HepG2 (cell line): ENCODE results near the gene STX4. TPM values are rescaled to one million over a fixed set of nuclear protein-coding genes. Genes with fewer than 3 reads are reported as not detected.

Source experiments
- ATAC-seq: fragments of 200-7000 bp; cut with Tn5 transposase; 3 replicates; pipeline ENCODE4 v1.9.1; 2020; ENCODE audit warnings: mild to moderate bottlenecking, moderate library complexity
- BruUV-seq: library from RNA; stranded (reverse); fragments of 400-500 nt; replicated peaks from 2 replicates; lab custom pipeline; 2021; lab: Mats Ljungman, UMichigan
- CTCF ChIA-PET: fragments of 300-600 bp; formaldehyde crosslinking; extraction: SDS; loops from one replicate; lab custom pipeline; 2021; ENCODE audit warnings: low total read pairs, inconsistent platforms, low intra/inter-chr PET ratio; lab: Yijun Ruan, JAX
- POLR2A ChIA-PET: fragments of 350-600 bp; sonication (Branson Sonifier 250); formaldehyde crosslinking; loops from one replicate; lab custom pipeline; 2020; ENCODE audit warnings: antibody characterized with exemption, inconsistent platforms; lab: Yijun Ruan, JAX
- DNase-seq: peaks from one replicate; pipeline ENCODE4 v3.0.0-alpha.2; 2015; ENCODE audit warnings: low spot score
- FAIRE-seq: peaks from 3 replicates; lab custom pipeline; 2011; peaks lifted over from hg19 to GRCh38; lab: Jason Lieb, UNC
- H2AFZ ChIP-seq: one replicate; pipeline ENCODE4 v1.6.1; 2011; ENCODE audit warnings: low read length, inconsistent platforms
- H3K27ac ChIP-seq: fragments of 300-600 bp; 3 replicates; pipeline ENCODE4 v1.8.0; 2011; ENCODE audit warnings: mixed run types, mild to moderate bottlenecking, mixed read lengths, low read length, inconsistent platforms; ENCODE audit not compliant: insufficient read depth; ENCODE audit errors: extremely low read length
- H3K27me3 ChIP-seq, 2 experiments: fragments of 200-600 bp in 1 of 2; 2 replicates in 1 of 2; 3 replicates in 1 of 2; pipeline versions ENCODE4 v1.6.0 to v1.8.0; 2011; ENCODE audit warnings: low read length in 2 of 2, mild to moderate bottlenecking in 2 of 2, moderate library complexity in 2 of 2, inconsistent platforms in 1 of 2; ENCODE audit not compliant: insufficient read depth in 2 of 2, control insufficient read depth in 1 of 2
- H3K36me3 ChIP-seq, 2 experiments: fragments of 200-600 bp in 1 of 2; replicated peaks in 1 of 2; 2 replicates in 1 of 2; 3 replicates in 1 of 2; pipeline versions ENCODE4 v1.5.1 to v1.8.0; 2011; ENCODE audit warnings: low read length in 2 of 2, inconsistent platforms in 1 of 2; ENCODE audit not compliant: insufficient read depth in 2 of 2, control insufficient read depth in 1 of 2
- H3K4me1 ChIP-seq: 2 replicates; pipeline ENCODE4 v1.5.1; 2012; ENCODE audit warnings: low read length, inconsistent platforms; ENCODE audit not compliant: insufficient read depth
- H3K4me2 ChIP-seq: 2 replicates; pipeline ENCODE4 v1.6.0; 2011; ENCODE audit warnings: low read depth, low read length, inconsistent platforms
- H3K4me3 ChIP-seq, 3 experiments: fragments of 200-600 bp in 1 of 3; sonication (generic), shearing (Covaris generic) in 1 of 3; replicated peaks in 1 of 3; 2 replicates each; pipeline ENCODE4 v1.5.1; 2011 to 2016; ENCODE audit warnings: low read length in 3 of 3, inconsistent platforms in 2 of 3, low read depth in 2 of 3, mild to moderate bottlenecking in 2 of 3, control low read depth in 1 of 3, mixed read lengths in 1 of 3; ENCODE audit not compliant: insufficient read depth in 1 of 3
- H3K79me2 ChIP-seq: one replicate; pipeline ENCODE4 v1.6.1; 2011; ENCODE audit warnings: low read length, inconsistent platforms; ENCODE audit not compliant: insufficient read depth
- H3K9ac ChIP-seq: 2 replicates; pipeline ENCODE4 v1.6.0; 2011; ENCODE audit warnings: mild to moderate bottlenecking, low read depth, low read length, inconsistent platforms; ENCODE audit not compliant: insufficient read depth
- H3K9me3 ChIP-seq: 2 replicates; pipeline ENCODE4 v1.5.1; 2012; ENCODE audit warnings: mild to moderate bottlenecking, low read length
- H4K20me1 ChIP-seq: 2 replicates; pipeline ENCODE4 v1.6.0; 2011; ENCODE audit warnings: inconsistent platforms, mild to moderate bottlenecking, low read length, moderate library complexity; ENCODE audit not compliant: insufficient read depth
- BCL6 ChIP-seq: IDR thresholded peaks from 2 replicates; pipeline ENCODE4 v1.6.1; 2016; ENCODE audit warnings: missing genetic modification reagents, missing compliant biosample characterization
- POLR2A ChIP-seq, 2 experiments: IDR thresholded peaks; 2 replicates each; pipeline ENCODE4 v1.6.1; 2011; ENCODE audit warnings: low read depth in 2 of 2, low read length in 2 of 2, mild to moderate bottlenecking in 1 of 2, moderate library complexity in 1 of 2; ENCODE audit not compliant: insufficient read depth in 1 of 2
- ZNF512 ChIP-seq: sonication (generic); formaldehyde crosslinking; IDR thresholded peaks from 2 replicates; pipeline ENCODE4 v1.4.0; 2020; ENCODE audit warnings: mild to moderate bottlenecking, missing genetic modification reagents
- WGBS: methylation state at CpG from one replicate; pipeline ENCODE4 v1.1.6; 2017; ENCODE audit warnings: low lambda C conversion rate; 5-methylcytosine and 5-hydroxymethylcytosine counted together
- in situ Hi-C: cut with HindIII; loops from 2 replicates; pipeline ENCODE4 v1.10.0; 2017; ENCODE audit warnings: low pct_unique_long_range_greater_than_20kb; ENCODE audit not compliant: extremely low pct_ligation_motif_present
- intact Hi-C: fragments of 100-400 bp; cut with micrococcal nuclease; formaldehyde crosslinking; loops from one replicate; pipeline ENCODE4 v1.10.0; 2022; ENCODE audit not compliant: unreplicated experiment
- polyA plus RNA-seq, 8 experiments: library from polyadenylated mRNA; depleted of rRNA in 3 of 8; stranded (reverse) in 7 of 8; unstranded in 1 of 8; fragments of >200 nt; fragmentation: Illumina TruSeq in 4 of 8; extraction: Trizol in 4 of 8; gene quantifications; 2 replicates each; pipeline versions ENCODE4 v1.2.1 to v1.2.3, GENCODE V29; 2011 to 2016; ENCODE audit warnings: low read depth in 4 of 8, missing spikeins in 1 of 8, mixed read lengths in 1 of 8; ENCODE audit not compliant: insufficient read depth in 1 of 8
- total RNA-seq, 5 experiments: library from RNA; depleted of rRNA; stranded (reverse); fragments of >200 nt; fragmentation: Illumina TruSeq; extraction: Trizol; gene quantifications; 2 replicates each; pipeline ENCODE4 v1.2.3, GENCODE V29; 2016; ENCODE audit warnings: low read depth in 1 of 5
- TF ChIP-seq, protein P1 (sequence below): sonication (generic); formaldehyde crosslinking; IDR thresholded peaks from 2 replicates; pipeline ENCODE4 v1.4.0; 2020; ENCODE audit warnings: low read depth, missing genetic modification reagents

Gene STX4
- total and polyA plus RNA-seq, 2 of the 13 experiments (the other 11 are each of a cell fraction or from before 2014, with no cell fraction given), result 29.2 to 34.6 TPM

- no peaks in the 10 kb centered on the region; the same call in 1 of the 2 replicates for H4K20me1 ChIP-seq
- H3K79me2 ChIP-seq, result peaks cover 2% of the 10 kb centered on the region
- no peaks in the 10 kb centered on the region for H3K4me1 ChIP-seq
- in situ Hi-C loops (no loop called here), intact Hi-C loops (no loop called here)
- CTCF ChIA-PET, result no interaction called here
- no peak overlapping the region for H3K4me2 ChIP-seq
- peaks cover 16 to 26% of the 10 kb centered on the region in 2 experiments for H3K36me3 ChIP-seq
- TF ChIP-seq BCL6, result no peak
- TF ChIP-seq POLR2A (IDR thresholded peaks at IDR 0.05; ENCODE audit: insufficient read depth in 1 of 2, low read depth in 2 of 2, low read length in 2 of 2), result 0 out of 4 replicates have a peak, but pooled peaks of 1 of the 2 experiments have one; percentile 3
- TF ChIP-seq ZNF512 (CRISPR knock-in tag), result no peak
- TF ChIP-seq, protein P1, sequence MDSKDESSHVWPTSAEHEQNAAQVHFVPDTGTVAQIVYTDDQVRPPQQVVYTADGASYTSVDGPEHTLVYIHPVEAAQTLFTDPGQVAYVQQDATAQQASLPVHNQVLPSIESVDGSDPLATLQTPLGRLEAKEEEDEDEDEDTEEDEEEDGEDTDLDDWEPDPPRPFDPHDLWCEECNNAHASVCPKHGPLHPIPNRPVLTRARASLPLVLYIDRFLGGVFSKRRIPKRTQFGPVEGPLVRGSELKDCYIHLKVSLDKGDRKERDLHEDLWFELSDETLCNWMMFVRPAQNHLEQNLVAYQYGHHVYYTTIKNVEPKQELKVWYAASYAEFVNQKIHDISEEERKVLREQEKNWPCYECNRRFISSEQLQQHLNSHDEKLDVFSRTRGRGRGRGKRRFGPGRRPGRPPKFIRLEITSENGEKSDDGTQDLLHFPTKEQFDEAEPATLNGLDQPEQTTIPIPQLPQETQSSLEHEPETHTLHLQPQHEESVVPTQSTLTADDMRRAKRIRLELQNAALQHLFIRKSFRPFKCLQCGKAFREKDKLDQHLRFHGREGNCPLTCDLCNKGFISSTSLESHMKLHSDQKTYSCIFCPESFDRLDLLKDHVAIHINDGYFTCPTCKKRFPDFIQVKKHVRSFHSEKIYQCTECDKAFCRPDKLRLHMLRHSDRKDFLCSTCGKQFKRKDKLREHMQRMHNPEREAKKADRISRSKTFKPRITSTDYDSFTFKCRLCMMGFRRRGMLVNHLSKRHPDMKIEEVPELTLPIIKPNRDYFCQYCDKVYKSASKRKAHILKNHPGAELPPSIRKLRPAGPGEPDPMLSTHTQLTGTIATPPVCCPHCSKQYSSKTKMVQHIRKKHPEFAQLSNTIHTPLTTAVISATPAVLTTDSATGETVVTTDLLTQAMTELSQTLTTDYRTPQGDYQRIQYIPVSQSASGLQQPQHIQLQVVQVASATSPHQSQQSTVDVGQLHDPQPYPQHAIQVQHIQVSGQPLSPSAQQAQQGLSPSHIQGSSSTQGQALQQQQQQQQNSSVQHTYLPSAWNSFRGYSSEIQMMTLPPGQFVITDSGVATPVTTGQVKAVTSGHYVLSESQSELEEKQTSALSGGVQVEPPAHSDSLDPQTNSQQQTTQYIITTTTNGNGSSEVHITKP (CRISPR knock-in tag), result no peak
- WGBS, result 94% methylated on average over 8 of the region's 8 CpGs
- no peak overlapping the region for H3K9ac ChIP-seq
- no peak for ATAC-seq
- H2AFZ ChIP-seq, result no peak overlapping the region
- POLR2A ChIA-PET, result interaction anchor here (3.3 kb wide), 1 partner anchor 11 kb away, joined by 17 read pairs; the partner anchor contains the start of genes ZNF646 and ZNF668
- BruUV-seq, result no TSS peak
- FAIRE-seq, result no peak
- no peak for DNase-seq
- no peaks in the 10 kb centered on the region for H3K27me3 ChIP-seq
- H3K9me3 ChIP-seq, result no peaks in the 10 kb centered on the region
- no peak overlapping the region for H3K4me3 ChIP-seq
- no peak overlapping the region for H3K27ac ChIP-seq
Observed at GRCh38 chr16:31085411-31085810, 52.1 kb downstream of the STX4 start.
